ENCODE results near the gene PUS3.

DNA sequence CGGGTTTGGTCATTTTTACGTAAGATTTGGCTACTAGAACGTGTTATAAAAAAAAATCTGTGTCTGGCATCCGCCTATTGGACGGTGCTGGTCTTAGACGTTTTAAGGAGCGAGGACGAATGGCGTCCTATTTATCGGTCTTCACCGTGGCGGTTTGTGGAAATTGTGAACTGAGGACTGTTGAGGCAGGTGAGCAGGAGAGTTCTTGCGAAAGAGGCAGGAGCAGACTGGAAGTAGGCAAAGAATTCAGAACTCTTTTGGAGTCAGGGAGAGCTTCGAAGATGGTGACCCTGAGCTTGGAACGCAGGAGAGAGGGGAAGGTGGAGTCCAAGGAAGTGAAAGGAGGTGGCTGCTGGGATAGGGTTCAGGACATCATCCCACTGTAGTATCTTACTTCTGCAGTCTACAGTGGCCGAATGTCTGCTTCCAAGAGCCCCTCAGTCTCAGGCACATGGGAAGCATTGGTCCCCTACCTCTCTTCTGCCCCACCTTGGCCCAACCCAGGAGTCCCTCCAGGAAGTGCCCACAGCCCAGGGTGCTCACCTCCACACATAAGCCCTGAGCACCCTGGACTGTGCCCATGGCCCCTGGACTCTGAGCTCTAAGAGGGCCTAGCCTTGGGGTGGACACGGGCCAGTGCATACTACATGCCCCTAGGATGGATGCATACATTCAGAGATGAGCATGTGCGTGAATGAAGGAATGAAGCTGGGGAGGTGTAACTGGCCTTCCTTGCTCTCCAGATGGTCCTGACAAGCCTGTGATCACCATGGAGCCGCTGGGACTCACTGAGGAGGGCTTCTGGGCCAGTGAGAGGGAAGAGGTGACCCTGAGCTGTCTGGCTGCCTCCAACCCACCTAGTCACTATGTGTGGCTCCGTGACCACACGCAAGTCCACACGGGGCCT lies 46.5 kb upstream of the PUS3 start:
- TF ChIP-seq, protein P1, sequence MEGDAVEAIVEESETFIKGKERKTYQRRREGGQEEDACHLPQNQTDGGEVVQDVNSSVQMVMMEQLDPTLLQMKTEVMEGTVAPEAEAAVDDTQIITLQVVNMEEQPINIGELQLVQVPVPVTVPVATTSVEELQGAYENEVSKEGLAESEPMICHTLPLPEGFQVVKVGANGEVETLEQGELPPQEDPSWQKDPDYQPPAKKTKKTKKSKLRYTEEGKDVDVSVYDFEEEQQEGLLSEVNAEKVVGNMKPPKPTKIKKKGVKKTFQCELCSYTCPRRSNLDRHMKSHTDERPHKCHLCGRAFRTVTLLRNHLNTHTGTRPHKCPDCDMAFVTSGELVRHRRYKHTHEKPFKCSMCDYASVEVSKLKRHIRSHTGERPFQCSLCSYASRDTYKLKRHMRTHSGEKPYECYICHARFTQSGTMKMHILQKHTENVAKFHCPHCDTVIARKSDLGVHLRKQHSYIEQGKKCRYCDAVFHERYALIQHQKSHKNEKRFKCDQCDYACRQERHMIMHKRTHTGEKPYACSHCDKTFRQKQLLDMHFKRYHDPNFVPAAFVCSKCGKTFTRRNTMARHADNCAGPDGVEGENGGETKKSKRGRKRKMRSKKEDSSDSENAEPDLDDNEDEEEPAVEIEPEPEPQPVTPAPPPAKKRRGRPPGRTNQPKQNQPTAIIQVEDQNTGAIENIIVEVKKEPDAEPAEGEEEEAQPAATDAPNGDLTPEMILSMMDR (conservative IDR thresholded peaks at IDR 0.05): no peak
- no peak for TF ChIP-seq EZH2 (IDR thresholded peaks at IDR 0.05; ENCODE audit: low read depth)
